AML-193 (cell line): Measurements from ENCODE around the gene IL17B.

Experiments used
- DNase-seq, 2 experiments: peaks; one replicate each; lab custom pipeline; 2025; lab: John Stamatoyannopoulos, UW

IL17B gene

GRCh38 chr5:149376711-149377447 lies 2.2 kb downstream of the IL17B start:
- no peak for DNase-seq

- DNase-seq: no peak
Measured at GRCh38 chr5:149376104-149376503, 3.0 kb downstream of the IL17B start.

GRCh38 chr5:149375434-149375833 lies 3.7 kb downstream of the IL17B start:
- DNase-seq: no peak

- DNase-seq: no peak
Measured at GRCh38 chr5:149374801-149375200, 4.3 kb downstream of the IL17B start.

- no peak for DNase-seq
Measured at GRCh38 chr5:149374303-149374702, 4.8 kb downstream of the IL17B start.

GRCh38 chr5:149372932-149373331 lies 6.2 kb downstream of the IL17B start:
- DNase-seq: no peak

- DNase-seq: no peak
Measured at GRCh38 chr5:149372076-149372795, 6.9 kb downstream of the IL17B start.

GRCh38 chr5:149371296-149371962 lies 7.7 kb downstream of the IL17B start:
- peak; percentile 49 to 61 for DNase-seq

- DNase-seq: no peak
Measured at GRCh38 chr5:149370878-149371277, 8.2 kb downstream of the IL17B start.

GRCh38 chr5:149367972-149368645 lies 11.0 kb downstream of the IL17B start:
- no peak for DNase-seq

GRCh38 chr5:149367249-149367971 lies 11.7 kb downstream of the IL17B start:
- peak; percentile 63 to 73 for DNase-seq

GRCh38 chr5:149366169-149366729 lies 12.8 kb downstream of the IL17B start:
- no peak for DNase-seq

GRCh38 chr5:149365418-149365817 lies 13.7 kb downstream of the IL17B start:
- DNase-seq: no peak

- DNase-seq: no peak
Measured at GRCh38 chr5:149364719-149365118, 14.4 kb downstream of the IL17B start.

- DNase-seq: no peak
Measured at GRCh38 chr5:149363936-149364335, 15.2 kb downstream of the IL17B start.

GRCh38 chr5:149363358-149363757 lies 15.7 kb downstream of the IL17B start:
- peak; percentile 32 to 43 for DNase-seq

GRCh38 chr5:149362541-149362940 lies 16.6 kb downstream of the IL17B start:
- no peak for DNase-seq

- peak; percentile 66 to 67 for DNase-seq
Measured at GRCh38 chr5:149360272-149360671, 18.8 kb downstream of the IL17B start.

- no peak for DNase-seq
Measured at GRCh38 chr5:149358868-149359495, 20.1 kb downstream of the IL17B start.

GRCh38 chr5:149358294-149358651 lies 20.8 kb downstream of the IL17B start:
- peak; percentile 45 to 67 for DNase-seq
